Activated CD8-positive, alpha-beta T cell treated with anti-CD3 and anti-CD28 coated beads for 36 hours (primary cell): ENCODE measurements around the gene IFT57. TPM values are rescaled to one million over a fixed set of nuclear protein-coding genes. Genes with fewer than 3 reads are reported as not detected.

Source experiments
- ATAC-seq: fragments of 200-7000 bp; cut with Tn5 transposase; one replicate; pipeline ENCODE4 v1.10.0; 2021; ENCODE audit warnings: mild to moderate bottlenecking, moderate library complexity
- CTCF ChIA-PET: fragments of 350-600 bp; sonication (Branson Sonifier 250); formaldehyde crosslinking; loops from one replicate; lab custom pipeline; 2021; ENCODE audit warnings: antibody characterized with exemption; lab: Charles Lee
- POLR2A ChIA-PET: fragments of 350-600 bp; sonication (Branson Sonifier 250); formaldehyde crosslinking; loops from one replicate; lab custom pipeline; 2021; ENCODE audit warnings: antibody characterized with exemption; lab: Charles Lee
- DNase-seq: peaks from one replicate; pipeline ENCODE4 v3.0.0-alpha.2; 2020
- H3K27ac Mint-ChIP-seq: one replicate; pipeline ENCODE4 v1.8.0; 2021; ENCODE audit warnings: mild to moderate bottlenecking, mixed read lengths
- H3K27me3 Mint-ChIP-seq: one replicate; pipeline ENCODE4 v1.8.0; 2021; ENCODE audit warnings: mixed read lengths
- H3K36me3 Mint-ChIP-seq: one replicate; pipeline ENCODE4 v1.8.0; 2021; ENCODE audit warnings: low read depth, mixed read lengths
- H3K4me1 Mint-ChIP-seq: one replicate; pipeline ENCODE4 v1.8.0; 2021; ENCODE audit warnings: low read depth, mixed read lengths
- H3K4me3 Mint-ChIP-seq: one replicate; pipeline ENCODE4 v1.8.0; 2021; ENCODE audit warnings: mild to moderate bottlenecking, moderate library complexity, mixed read lengths
- H3K9me3 Mint-ChIP-seq: one replicate; pipeline ENCODE4 v1.8.0; 2021; ENCODE audit warnings: mixed read lengths
- intact Hi-C: fragments of 100-400 bp; cut with micrococcal nuclease; formaldehyde crosslinking; loops from one replicate; pipeline ENCODE4 v1.10.0; 2022
- total RNA-seq, 2 experiments: library from RNA; stranded (reverse); gene quantifications; one replicate each; pipeline ENCODE4 v1.2.3, GENCODE V29; 2021
- TF ChIP-seq, protein P1 (sequence below): fragments of 200-600 bp; IDR thresholded peaks from one replicate; pipeline ENCODE4 v1.8.0; 2022; ENCODE audit warnings: antibody characterized with exemption, mild to moderate bottlenecking

IFT57 gene
- total RNA-seq, 2 experiments from 2014 or later, result 30.9 to 35.3 TPM

DNA sequence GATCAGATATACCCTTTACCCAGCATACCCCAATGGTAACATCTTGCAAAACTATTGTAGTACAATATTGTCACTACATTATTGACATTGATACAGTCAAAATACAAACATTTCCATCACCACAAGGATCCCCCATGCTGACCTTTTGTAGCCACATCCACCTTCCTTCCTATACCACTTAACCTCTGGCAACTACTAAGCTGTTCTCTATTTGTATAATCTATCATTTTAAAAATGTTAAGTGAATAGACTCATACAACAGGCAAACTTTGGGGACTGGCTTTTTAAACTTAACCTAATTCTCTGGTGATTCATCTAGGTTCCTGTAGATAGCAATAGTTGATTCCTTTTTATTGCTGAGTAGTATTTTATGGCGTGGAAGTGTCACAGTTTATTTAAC lies 29.6 kb upstream of the IFT57 start:
- Mint-ChIP-seq H3K36me3 (no peaks in the 10 kb centered on the region), H3K4me1 (peaks cover 4% of the 10 kb centered on the region), H3K4me3 (no peak overlapping the region), H3K27ac (no peak overlapping the region), H3K27me3 (no peaks in the 10 kb centered on the region), H3K9me3 (no peaks in the 10 kb centered on the region)
- ChIA-PET POLR2A (no interaction called here), CTCF (interaction anchor here (0.7 to 0.8 kb wide), 2 partner anchors 13 to 42 kb away, joined by 3 read pairs; no protein-coding TSS in a partner anchor)
- no peak for ATAC-seq
- DNase-seq, result no peak
- intact Hi-C loops, result no loop called here
- TF ChIP-seq, protein P1, sequence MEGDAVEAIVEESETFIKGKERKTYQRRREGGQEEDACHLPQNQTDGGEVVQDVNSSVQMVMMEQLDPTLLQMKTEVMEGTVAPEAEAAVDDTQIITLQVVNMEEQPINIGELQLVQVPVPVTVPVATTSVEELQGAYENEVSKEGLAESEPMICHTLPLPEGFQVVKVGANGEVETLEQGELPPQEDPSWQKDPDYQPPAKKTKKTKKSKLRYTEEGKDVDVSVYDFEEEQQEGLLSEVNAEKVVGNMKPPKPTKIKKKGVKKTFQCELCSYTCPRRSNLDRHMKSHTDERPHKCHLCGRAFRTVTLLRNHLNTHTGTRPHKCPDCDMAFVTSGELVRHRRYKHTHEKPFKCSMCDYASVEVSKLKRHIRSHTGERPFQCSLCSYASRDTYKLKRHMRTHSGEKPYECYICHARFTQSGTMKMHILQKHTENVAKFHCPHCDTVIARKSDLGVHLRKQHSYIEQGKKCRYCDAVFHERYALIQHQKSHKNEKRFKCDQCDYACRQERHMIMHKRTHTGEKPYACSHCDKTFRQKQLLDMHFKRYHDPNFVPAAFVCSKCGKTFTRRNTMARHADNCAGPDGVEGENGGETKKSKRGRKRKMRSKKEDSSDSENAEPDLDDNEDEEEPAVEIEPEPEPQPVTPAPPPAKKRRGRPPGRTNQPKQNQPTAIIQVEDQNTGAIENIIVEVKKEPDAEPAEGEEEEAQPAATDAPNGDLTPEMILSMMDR, result no peak

DNA sequence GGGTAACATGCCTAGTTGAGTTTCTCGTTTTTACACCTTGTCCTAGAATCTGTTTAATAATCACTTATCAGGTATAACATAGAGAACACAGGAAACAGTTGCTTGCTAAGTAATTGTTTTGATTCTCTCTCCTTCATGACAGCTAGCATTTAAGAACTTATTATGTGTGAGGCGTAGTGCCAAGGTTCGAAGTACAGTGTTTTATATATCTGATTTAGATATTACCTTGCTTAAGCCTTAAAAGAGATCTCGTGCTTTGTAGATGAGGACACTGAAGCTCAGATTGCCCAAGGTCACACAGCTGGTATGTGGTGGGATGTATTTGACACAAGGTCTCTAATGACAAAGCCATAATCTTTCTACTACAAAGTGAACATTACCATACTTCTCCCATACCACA lies 29.0 kb upstream of the IFT57 start:
- intact Hi-C loops, result no loop called here
- Mint-ChIP-seq H3K9me3 (no peaks in the 10 kb centered on the region), H3K4me1 (peaks cover 9% of the 10 kb centered on the region), H3K4me3 (no peak overlapping the region), H3K36me3 (no peaks in the 10 kb centered on the region), H3K27me3 (no peaks in the 10 kb centered on the region), H3K27ac (no peak overlapping the region)
- ATAC-seq (no peak), DNase-seq (no peak)
- CTCF ChIA-PET, result interaction anchor here (0.8 to 1.2 kb wide), 2 partner anchors 12 to 14 kb away, joined by 3 to 4 read pairs; no protein-coding TSS in a partner anchor
- POLR2A ChIA-PET, result no interaction called here
- TF ChIP-seq, protein P1, result no peak

DNA sequence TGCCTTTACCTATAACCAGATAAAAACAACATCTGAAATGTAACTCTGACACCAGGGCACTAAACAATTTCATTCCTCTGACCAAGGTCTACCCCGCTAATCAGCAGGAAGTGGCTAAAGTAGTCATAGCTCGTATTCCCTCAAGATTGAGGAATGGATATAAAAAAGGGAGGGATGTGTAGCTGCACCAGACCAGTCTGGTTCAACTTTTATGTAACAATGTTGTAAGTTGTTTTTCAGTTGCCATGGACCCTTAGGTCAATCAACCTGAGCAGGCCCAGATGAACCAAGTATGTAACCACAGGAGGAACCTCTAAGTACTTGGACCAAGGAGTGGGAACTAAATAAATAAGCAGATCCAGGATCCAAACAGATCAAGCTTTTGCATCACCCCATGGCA lies 28.4 kb upstream of the IFT57 start:
- Mint-ChIP-seq H3K4me3 (no peak overlapping the region), H3K9me3 (no peaks in the 10 kb centered on the region), H3K27ac (no peak overlapping the region), H3K4me1 (peaks cover 10% of the 10 kb centered on the region), H3K27me3 (no peaks in the 10 kb centered on the region), H3K36me3 (peaks cover under 1% of the 10 kb centered on the region)
- TF ChIP-seq, protein P1, result no peak
- DNase-seq (no peak), ATAC-seq (no peak)
- intact Hi-C loops, result no loop called here
- POLR2A ChIA-PET, result interaction anchor here (1.2 kb wide), 1 partner anchor 27 kb away, joined by 4 read pairs; no protein-coding TSS in a partner anchor
- CTCF ChIA-PET, result interaction anchor here (1.2 kb wide), 1 partner anchor 14 kb away, joined by 4 read pairs; no protein-coding TSS in a partner anchor

DNA sequence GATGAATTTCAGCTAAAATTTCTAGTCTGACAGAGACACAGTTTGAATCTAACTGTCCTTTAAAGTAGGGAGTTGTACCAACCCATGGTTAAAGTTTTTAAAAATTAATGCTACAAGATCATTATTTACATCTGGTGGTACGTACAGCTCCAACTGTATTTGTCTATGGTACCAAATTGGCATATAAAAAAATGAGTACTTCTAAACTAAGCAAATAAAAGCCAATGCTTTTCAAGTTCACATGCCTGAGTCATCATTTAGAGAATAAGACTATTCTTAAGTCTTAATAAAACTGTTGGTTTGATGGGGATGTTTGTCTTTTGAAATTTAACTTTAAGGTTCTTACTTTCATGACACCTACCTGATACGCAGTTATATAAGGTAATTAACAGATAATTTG lies 21.0 kb upstream of the IFT57 start:
- H3K4me1 Mint-ChIP-seq, result peaks cover 14% of the 10 kb centered on the region
- POLR2A ChIA-PET, result no interaction called here
- H3K36me3 Mint-ChIP-seq, result peaks cover 8% of the 10 kb centered on the region
- no peak overlapping the region for H3K4me3 Mint-ChIP-seq
- DNase-seq (no peak), ATAC-seq (no peak)
- TF ChIP-seq, protein P1, result no peak
- CTCF ChIA-PET, result interaction anchor here (0.6 to 1.1 kb wide), 2 partner anchors 20 to 48 kb away, joined by 3 read pairs; no protein-coding TSS in a partner anchor
- peaks cover 8% of the 10 kb centered on the region for H3K9me3 Mint-ChIP-seq
- H3K27me3 Mint-ChIP-seq, result no peaks in the 10 kb centered on the region
- no peak overlapping the region for H3K27ac Mint-ChIP-seq
- intact Hi-C loops, result no loop called here

DNA sequence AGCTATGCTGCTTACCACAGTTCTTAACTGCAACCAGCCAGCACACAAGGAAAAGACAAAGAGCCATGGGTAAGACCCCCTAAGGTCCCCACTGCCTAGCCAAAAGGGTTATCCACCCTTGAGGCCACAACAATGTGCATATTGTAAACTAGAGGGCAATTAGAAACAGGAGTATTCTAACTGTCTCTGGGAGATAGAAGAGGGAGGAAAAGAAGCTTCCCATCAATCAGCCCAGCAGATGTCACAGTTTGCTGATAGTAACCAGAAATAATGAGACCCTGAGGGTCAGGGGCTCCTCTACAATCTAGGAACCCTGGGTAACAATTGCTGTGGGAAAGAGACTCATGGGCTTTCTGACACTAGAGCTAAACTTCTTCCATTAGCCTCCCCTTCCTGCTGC lies 20.6 kb upstream of the IFT57 start:
- intact Hi-C loops, result no loop called here
- H3K27ac Mint-ChIP-seq, result no peak overlapping the region
- ATAC-seq, result no peak
- no peak for DNase-seq
- ChIA-PET POLR2A (no interaction called here), CTCF (interaction anchor here (0.6 to 1.1 kb wide), 3 partner anchors 20 to 235 kb away, joined by 3 read pairs; no protein-coding TSS in a partner anchor)
- H3K4me3 Mint-ChIP-seq, result no peak overlapping the region
- peaks cover 14% of the 10 kb centered on the region for H3K4me1 Mint-ChIP-seq
- H3K9me3 Mint-ChIP-seq, result peaks cover 8% of the 10 kb centered on the region
- peaks cover 8% of the 10 kb centered on the region for H3K36me3 Mint-ChIP-seq
- no peaks in the 10 kb centered on the region for H3K27me3 Mint-ChIP-seq
- TF ChIP-seq, protein P1, result no peak
